WTC11 (cell line): ENCODE results near the gene ARHGAP4.

ENCODE experiments used
- MAX ChIP-seq: sonication (generic); formaldehyde crosslinking; IDR thresholded peaks from 2 replicates; pipeline ENCODE4 v1.8.0; 2022; ENCODE audit warnings: mild to moderate bottlenecking, missing genetic modification reagents
- STAT6 ChIP-seq: sonication (generic); formaldehyde crosslinking; conservative IDR thresholded peaks from 2 replicates; pipeline ENCODE4 v1.8.1; 2023; ENCODE audit warnings: mild to moderate bottlenecking, low read depth, missing genetic modification reagents, moderate library complexity
- TEAD4 ChIP-seq: sonication (generic); formaldehyde crosslinking; IDR thresholded peaks from 2 replicates; pipeline ENCODE4 v1.8.0; 2022; ENCODE audit warnings: mild to moderate bottlenecking, missing genetic modification reagents
- TP53 ChIP-seq: sonication (generic); formaldehyde crosslinking; IDR thresholded peaks from 2 replicates; pipeline ENCODE4 v1.8.1; 2023; ENCODE audit warnings: mild to moderate bottlenecking, missing genetic modification reagents
- USF2 ChIP-seq: sonication (generic); formaldehyde crosslinking; IDR thresholded peaks from 2 replicates; pipeline ENCODE4 v1.8.1; 2023; ENCODE audit warnings: mild to moderate bottlenecking, missing genetic modification reagents, moderate library complexity
- ZNF138 ChIP-seq: sonication (generic); formaldehyde crosslinking; conservative IDR thresholded peaks from 2 replicates; pipeline ENCODE4 v1.8.1; 2022; ENCODE audit warnings: mild to moderate bottlenecking, moderate library complexity, missing genetic modification reagents
- ZNF671 ChIP-seq: fragments of 250-450 bp; sonication (Bioruptor Pico); IDR thresholded peaks from 2 replicates; pipeline ENCODE4 v1.8.0; 2021; ENCODE audit warnings: mild to moderate bottlenecking
- TF ChIP-seq, protein P1 (sequence below): sonication (generic); formaldehyde crosslinking; IDR thresholded peaks from 2 replicates; pipeline ENCODE4 v1.8.1; 2022; ENCODE audit warnings: low read depth, mild to moderate bottlenecking, moderate library complexity, missing genetic modification reagents, borderline replicate concordance
- TF ChIP-seq, protein P2 (sequence below): fragments of 200-600 bp; IDR thresholded peaks from 2 replicates; pipeline ENCODE4 v1.8.0; 2022; ENCODE audit warnings: antibody characterized with exemption
- TF ChIP-seq, protein P3 (sequence below): sonication (generic); formaldehyde crosslinking; IDR thresholded peaks from 2 replicates; pipeline ENCODE4 v1.8.1; 2023; ENCODE audit warnings: mild to moderate bottlenecking, missing genetic modification reagents
- TF ChIP-seq, protein P4 (sequence below): sonication (generic); formaldehyde crosslinking; IDR thresholded peaks from 2 replicates; pipeline ENCODE4 v1.8.1; 2022; ENCODE audit warnings: low read depth, missing genetic modification reagents, borderline replicate concordance
- TF ChIP-seq, protein P5 (sequence below): sonication (generic); formaldehyde crosslinking; IDR thresholded peaks from 2 replicates; pipeline ENCODE4 v1.8.1; 2022; ENCODE audit warnings: missing genetic modification reagents, borderline replicate concordance

DNA sequence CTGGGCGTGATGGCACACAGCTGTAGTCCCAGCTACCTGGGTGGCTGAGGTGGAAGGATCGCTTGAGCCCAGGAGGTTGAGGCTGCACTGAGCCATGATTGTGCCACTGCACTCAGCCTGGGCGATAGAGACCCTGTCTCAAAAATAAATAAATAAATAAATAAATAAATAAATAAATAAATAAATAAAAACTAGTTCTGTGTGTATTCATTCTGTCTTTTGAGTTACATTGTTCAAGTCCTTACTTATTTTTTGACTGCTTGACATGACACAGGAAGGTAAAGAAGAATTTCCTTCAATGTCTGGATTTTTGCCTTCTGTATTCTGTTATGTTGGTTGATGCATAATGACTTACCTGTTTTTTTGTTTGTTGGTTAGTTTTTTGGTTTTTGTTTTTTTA lies 11.0 kb upstream of the ARHGAP4 start:
- TF ChIP-seq TP53 (CRISPR knock-in tag) (no peak), STAT6 (no peak), MAX (CRISPR knock-in tag) (no peak), TEAD4 (CRISPR knock-in tag) (no peak), USF2 (CRISPR knock-in tag) (no peak), ZNF671 (CRISPR knock-in tag) (no peak), ZNF138 (CRISPR knock-in tag) (no peak)
- TF ChIP-seq, protein P1, sequence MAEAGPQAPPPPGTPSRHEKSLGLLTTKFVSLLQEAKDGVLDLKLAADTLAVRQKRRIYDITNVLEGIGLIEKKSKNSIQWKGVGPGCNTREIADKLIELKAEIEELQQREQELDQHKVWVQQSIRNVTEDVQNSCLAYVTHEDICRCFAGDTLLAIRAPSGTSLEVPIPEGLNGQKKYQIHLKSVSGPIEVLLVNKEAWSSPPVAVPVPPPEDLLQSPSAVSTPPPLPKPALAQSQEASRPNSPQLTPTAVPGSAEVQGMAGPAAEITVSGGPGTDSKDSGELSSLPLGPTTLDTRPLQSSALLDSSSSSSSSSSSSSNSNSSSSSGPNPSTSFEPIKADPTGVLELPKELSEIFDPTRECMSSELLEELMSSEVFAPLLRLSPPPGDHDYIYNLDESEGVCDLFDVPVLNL (CRISPR knock-in tag) = no peak
- TF ChIP-seq, protein P2, sequence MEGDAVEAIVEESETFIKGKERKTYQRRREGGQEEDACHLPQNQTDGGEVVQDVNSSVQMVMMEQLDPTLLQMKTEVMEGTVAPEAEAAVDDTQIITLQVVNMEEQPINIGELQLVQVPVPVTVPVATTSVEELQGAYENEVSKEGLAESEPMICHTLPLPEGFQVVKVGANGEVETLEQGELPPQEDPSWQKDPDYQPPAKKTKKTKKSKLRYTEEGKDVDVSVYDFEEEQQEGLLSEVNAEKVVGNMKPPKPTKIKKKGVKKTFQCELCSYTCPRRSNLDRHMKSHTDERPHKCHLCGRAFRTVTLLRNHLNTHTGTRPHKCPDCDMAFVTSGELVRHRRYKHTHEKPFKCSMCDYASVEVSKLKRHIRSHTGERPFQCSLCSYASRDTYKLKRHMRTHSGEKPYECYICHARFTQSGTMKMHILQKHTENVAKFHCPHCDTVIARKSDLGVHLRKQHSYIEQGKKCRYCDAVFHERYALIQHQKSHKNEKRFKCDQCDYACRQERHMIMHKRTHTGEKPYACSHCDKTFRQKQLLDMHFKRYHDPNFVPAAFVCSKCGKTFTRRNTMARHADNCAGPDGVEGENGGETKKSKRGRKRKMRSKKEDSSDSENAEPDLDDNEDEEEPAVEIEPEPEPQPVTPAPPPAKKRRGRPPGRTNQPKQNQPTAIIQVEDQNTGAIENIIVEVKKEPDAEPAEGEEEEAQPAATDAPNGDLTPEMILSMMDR = no peak
- TF ChIP-seq, protein P3, sequence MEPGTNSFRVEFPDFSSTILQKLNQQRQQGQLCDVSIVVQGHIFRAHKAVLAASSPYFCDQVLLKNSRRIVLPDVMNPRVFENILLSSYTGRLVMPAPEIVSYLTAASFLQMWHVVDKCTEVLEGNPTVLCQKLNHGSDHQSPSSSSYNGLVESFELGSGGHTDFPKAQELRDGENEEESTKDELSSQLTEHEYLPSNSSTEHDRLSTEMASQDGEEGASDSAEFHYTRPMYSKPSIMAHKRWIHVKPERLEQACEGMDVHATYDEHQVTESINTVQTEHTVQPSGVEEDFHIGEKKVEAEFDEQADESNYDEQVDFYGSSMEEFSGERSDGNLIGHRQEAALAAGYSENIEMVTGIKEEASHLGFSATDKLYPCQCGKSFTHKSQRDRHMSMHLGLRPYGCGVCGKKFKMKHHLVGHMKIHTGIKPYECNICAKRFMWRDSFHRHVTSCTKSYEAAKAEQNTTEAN (CRISPR knock-in tag) = no peak
- TF ChIP-seq, protein P4, sequence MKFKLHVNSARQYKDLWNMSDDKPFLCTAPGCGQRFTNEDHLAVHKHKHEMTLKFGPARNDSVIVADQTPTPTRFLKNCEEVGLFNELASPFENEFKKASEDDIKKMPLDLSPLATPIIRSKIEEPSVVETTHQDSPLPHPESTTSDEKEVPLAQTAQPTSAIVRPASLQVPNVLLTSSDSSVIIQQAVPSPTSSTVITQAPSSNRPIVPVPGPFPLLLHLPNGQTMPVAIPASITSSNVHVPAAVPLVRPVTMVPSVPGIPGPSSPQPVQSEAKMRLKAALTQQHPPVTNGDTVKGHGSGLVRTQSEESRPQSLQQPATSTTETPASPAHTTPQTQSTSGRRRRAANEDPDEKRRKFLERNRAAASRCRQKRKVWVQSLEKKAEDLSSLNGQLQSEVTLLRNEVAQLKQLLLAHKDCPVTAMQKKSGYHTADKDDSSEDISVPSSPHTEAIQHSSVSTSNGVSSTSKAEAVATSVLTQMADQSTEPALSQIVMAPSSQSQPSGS = no peak
- TF ChIP-seq, protein P5, sequence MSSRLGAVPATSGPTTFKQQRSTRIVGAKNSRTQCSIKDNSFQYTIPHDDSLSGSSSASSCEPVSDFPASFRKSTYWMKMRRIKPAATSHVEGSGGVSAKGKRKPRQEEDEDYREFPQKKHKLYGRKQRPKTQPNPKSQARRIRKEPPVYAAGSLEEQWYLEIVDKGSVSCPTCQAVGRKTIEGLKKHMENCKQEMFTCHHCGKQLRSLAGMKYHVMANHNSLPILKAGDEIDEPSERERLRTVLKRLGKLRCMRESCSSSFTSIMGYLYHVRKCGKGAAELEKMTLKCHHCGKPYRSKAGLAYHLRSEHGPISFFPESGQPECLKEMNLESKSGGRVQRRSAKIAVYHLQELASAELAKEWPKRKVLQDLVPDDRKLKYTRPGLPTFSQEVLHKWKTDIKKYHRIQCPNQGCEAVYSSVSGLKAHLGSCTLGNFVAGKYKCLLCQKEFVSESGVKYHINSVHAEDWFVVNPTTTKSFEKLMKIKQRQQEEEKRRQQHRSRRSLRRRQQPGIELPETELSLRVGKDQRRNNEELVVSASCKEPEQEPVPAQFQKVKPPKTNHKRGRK = no peak
